ENCODE measurements around the gene HLA-DQA1.

DNA sequence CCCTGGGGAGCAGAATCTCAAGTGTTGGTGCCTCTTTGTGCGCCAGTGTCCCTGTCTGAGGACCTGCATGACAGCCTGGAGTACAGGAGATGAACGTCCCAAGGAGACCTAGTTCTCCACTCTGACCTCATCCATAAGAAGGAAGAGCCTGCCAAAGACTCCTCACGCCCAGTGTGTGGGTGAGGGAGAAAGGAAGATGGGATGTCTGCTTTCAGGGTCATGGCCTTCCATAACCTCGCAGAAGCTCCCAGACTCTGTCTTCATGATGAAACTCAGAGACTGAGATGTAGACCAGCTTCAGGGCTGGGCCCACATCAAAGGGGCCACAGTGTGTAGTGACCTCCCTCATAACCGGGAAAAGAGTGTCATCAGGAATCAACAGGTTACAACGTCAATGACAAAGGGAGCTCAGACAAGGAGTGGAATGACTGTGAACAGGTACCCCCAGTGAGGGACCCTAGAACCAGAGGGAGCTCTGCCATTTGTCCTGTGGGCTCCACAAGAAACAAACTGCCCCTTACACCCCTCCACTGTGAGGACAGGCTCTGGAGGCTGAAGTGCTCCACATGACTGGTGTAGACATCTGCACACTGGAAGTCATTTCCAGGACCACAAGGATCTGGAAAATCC is 21.2 kb downstream of the HLA-DQA1 start:
- TF ChIP-seq POLR2AphosphoS5 (IDR thresholded peaks at IDR 0.05; ENCODE audit: low read depth) = no peak
- no peak for TF ChIP-seq CREB1 (CRISPR knock-in tag; IDR thresholded peaks at IDR 0.05; ENCODE audit: low read depth)
- TF ChIP-seq, protein P1, sequence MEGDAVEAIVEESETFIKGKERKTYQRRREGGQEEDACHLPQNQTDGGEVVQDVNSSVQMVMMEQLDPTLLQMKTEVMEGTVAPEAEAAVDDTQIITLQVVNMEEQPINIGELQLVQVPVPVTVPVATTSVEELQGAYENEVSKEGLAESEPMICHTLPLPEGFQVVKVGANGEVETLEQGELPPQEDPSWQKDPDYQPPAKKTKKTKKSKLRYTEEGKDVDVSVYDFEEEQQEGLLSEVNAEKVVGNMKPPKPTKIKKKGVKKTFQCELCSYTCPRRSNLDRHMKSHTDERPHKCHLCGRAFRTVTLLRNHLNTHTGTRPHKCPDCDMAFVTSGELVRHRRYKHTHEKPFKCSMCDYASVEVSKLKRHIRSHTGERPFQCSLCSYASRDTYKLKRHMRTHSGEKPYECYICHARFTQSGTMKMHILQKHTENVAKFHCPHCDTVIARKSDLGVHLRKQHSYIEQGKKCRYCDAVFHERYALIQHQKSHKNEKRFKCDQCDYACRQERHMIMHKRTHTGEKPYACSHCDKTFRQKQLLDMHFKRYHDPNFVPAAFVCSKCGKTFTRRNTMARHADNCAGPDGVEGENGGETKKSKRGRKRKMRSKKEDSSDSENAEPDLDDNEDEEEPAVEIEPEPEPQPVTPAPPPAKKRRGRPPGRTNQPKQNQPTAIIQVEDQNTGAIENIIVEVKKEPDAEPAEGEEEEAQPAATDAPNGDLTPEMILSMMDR (conservative IDR thresholded peaks at IDR 0.05; ENCODE audit: low read depth in 2 of 2) = no peak
- TF ChIP-seq STAT1 (IDR thresholded peaks at IDR 0.05; ENCODE audit: unreplicated experiment) = no peak
- TF ChIP-seq EZH2 (IDR thresholded peaks at IDR 0.05; ENCODE audit: low read depth, unreplicated experiment) = no peak
- TF ChIP-seq, protein P2, sequence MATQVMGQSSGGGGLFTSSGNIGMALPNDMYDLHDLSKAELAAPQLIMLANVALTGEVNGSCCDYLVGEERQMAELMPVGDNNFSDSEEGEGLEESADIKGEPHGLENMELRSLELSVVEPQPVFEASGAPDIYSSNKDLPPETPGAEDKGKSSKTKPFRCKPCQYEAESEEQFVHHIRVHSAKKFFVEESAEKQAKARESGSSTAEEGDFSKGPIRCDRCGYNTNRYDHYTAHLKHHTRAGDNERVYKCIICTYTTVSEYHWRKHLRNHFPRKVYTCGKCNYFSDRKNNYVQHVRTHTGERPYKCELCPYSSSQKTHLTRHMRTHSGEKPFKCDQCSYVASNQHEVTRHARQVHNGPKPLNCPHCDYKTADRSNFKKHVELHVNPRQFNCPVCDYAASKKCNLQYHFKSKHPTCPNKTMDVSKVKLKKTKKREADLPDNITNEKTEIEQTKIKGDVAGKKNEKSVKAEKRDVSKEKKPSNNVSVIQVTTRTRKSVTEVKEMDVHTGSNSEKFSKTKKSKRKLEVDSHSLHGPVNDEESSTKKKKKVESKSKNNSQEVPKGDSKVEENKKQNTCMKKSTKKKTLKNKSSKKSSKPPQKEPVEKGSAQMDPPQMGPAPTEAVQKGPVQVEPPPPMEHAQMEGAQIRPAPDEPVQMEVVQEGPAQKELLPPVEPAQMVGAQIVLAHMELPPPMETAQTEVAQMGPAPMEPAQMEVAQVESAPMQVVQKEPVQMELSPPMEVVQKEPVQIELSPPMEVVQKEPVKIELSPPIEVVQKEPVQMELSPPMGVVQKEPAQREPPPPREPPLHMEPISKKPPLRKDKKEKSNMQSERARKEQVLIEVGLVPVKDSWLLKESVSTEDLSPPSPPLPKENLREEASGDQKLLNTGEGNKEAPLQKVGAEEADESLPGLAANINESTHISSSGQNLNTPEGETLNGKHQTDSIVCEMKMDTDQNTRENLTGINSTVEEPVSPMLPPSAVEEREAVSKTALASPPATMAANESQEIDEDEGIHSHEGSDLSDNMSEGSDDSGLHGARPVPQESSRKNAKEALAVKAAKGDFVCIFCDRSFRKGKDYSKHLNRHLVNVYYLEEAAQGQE (IDR thresholded peaks at IDR 0.05; ENCODE audit: unreplicated experiment) = no peak
- no peak for TF ChIP-seq EZH2phosphoT487 (IDR thresholded peaks at IDR 0.05; ENCODE audit: unreplicated experiment)
- TF ChIP-seq, protein P3, sequence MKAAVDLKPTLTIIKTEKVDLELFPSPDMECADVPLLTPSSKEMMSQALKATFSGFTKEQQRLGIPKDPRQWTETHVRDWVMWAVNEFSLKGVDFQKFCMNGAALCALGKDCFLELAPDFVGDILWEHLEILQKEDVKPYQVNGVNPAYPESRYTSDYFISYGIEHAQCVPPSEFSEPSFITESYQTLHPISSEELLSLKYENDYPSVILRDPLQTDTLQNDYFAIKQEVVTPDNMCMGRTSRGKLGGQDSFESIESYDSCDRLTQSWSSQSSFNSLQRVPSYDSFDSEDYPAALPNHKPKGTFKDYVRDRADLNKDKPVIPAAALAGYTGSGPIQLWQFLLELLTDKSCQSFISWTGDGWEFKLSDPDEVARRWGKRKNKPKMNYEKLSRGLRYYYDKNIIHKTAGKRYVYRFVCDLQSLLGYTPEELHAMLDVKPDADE (IDR thresholded peaks at IDR 0.05) = no peak

Data from GM23338 (cell line).